Tibial artery (tissue), 4 donors: ENCODE measurements around the gene LELP1.

Experiments used
- DNase-seq, 2 donors: peaks; one replicate each; pipeline ENCODE4 v3.0.0-alpha.2; 2019
- H3K27ac ChIP-seq, 2 donors: fragments of 200-600 bp; sonication (generic) in 1 of 2; 1 replicate in 1 of 2; 2 replicates in 1 of 2; pipeline ENCODE4 v1.5.1; 2018 to 2019; ENCODE audit warnings: mild to moderate bottlenecking in 1 of 2
- H3K27me3 ChIP-seq, 2 donors: fragments of 200-600 bp; sonication (generic) in 1 of 2; one replicate each; pipeline versions ENCODE4 v1.5.1 to v1.6.0; 2016 to 2019
- H3K36me3 ChIP-seq, 3 donors: fragments of 200-600 bp; sonication (generic) in 2 of 3; one replicate each; pipeline ENCODE4 v1.5.1; 2016 to 2019; ENCODE audit warnings: mild to moderate bottlenecking in 2 of 3
- H3K4me1 ChIP-seq, 4 donors: fragments of 200-600 bp; sonication (generic) in 2 of 4; 1 replicate in 3 of 4; 2 replicates in 1 of 4; pipeline ENCODE4 v1.5.1; 2016 to 2019
- H3K4me3 ChIP-seq, 2 donors: fragments of 200-600 bp; sonication (generic) in 1 of 2; 1 replicate in 1 of 2; 2 replicates in 1 of 2; pipeline ENCODE4 v1.5.1; 2018 to 2019; ENCODE audit warnings: mild to moderate bottlenecking in 2 of 2
- H3K9me3 ChIP-seq, 3 donors: fragments of 200-600 bp; sonication (generic) in 1 of 3; one replicate each; pipeline ENCODE4 v1.5.1; 2016 to 2019
- CTCF ChIP-seq, 2 experiments: fragments of 200-600 bp in 1 of 2; fragments of 450-650 bp in 1 of 2; IDR thresholded peaks; one replicate each; pipeline ENCODE4 v1.5.1; 2017 to 2019; ENCODE audit warnings: antibody characterized with exemption in 2 of 2, mild to moderate bottlenecking in 1 of 2, moderate library complexity in 1 of 2
- intact Hi-C: fragments of 100-400 bp; cut with DNase I; formaldehyde crosslinking; loops from one replicate; pipeline ENCODE4 v1.15.0; 2023; ENCODE audit warnings: low total_unique reads

LELP1 gene

GRCh38 chr1:153206631-153207030 is 3.4 kb downstream of the LELP1 start:
- H3K4me3 ChIP-seq: no peak overlapping the region
- H3K36me3 ChIP-seq: no peaks in the 10 kb centered on the region
- DNase-seq: no peak
- no peak for TF ChIP-seq CTCF (IDR thresholded peaks at IDR 0.05)
- H3K4me1 ChIP-seq: no peaks in the 10 kb centered on the region
- intact Hi-C loops: no loop called here
- H3K27ac ChIP-seq: no peak overlapping the region
- no peaks in the 10 kb centered on the region for H3K9me3 ChIP-seq
- H3K27me3 ChIP-seq: peaks cover 0 to 4% of the 10 kb centered on the region in 2 donors

DNA sequence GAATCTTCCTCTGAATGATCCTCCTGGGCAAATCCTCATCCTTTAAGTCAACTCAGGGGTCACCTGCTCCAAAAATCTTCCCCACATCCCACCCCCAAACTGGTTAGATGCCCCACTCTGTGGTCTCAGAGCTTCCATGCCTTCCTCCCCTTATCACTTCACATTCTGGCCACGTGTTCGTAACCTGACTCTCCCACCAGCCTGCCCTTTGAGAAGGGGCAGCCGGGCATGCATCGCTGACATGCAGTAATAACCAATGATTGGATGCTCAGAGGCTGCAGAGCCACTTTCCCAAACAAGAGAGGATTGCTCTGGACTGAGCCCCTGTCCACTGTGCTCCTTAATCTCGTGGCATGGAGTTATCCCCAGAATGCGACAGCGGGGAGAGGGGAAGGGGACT is 7.0 kb downstream of the LELP1 start:
- H3K27me3 ChIP-seq: peaks cover 0 to 3% of the 10 kb centered on the region in 2 donors
- no peaks in the 10 kb centered on the region for H3K4me1 ChIP-seq
- no peak overlapping the region for H3K4me3 ChIP-seq
- intact Hi-C loops: no loop called here
- no peak for TF ChIP-seq CTCF (IDR thresholded peaks at IDR 0.05)
- H3K9me3 ChIP-seq: no peaks in the 10 kb centered on the region
- H3K36me3 ChIP-seq: no peaks in the 10 kb centered on the region
- no peak for DNase-seq
- H3K27ac ChIP-seq: no peak overlapping the region

DNA sequence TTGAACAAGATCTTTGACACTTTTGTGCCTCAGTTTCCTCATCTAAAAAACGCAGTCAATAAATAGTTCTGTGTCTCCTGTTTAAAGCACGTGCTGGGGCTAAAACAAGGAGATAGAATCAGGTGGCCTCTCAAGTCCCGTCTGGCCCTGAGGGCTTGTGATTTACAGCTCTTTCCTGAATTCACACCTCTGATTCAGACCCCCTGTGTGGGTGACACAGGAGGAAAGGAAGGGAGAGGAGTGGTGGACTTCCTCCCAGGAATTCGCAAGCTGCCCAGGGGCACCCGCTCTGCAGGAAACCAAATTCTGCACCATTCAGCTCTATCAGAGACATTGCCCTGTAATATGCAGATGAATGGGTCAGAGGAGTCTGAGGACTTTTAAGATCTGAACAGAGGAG is 9.0 kb downstream of the LELP1 start:
- Histone ChIP-seq H3K4me1 (no peaks in the 10 kb centered on the region), H3K9me3 (no peaks in the 10 kb centered on the region), H3K27ac (no peak overlapping the region), H3K27me3 (peaks cover 0 to 3% of the 10 kb centered on the region in 2 donors), H3K36me3 (no peaks in the 10 kb centered on the region), H3K4me3 (no peak overlapping the region)
- DNase-seq: no peak
- intact Hi-C loops: no loop called here
- TF ChIP-seq CTCF (IDR thresholded peaks at IDR 0.05): no peak

- Histone ChIP-seq H3K27ac (no peak overlapping the region), H3K4me1 (no peaks in the 10 kb centered on the region), H3K27me3 (peaks cover 0 to 3% of the 10 kb centered on the region in 2 donors), H3K36me3 (no peaks in the 10 kb centered on the region), H3K4me3 (no peak overlapping the region), H3K9me3 (no peaks in the 10 kb centered on the region)
- no peak for DNase-seq
- intact Hi-C loops: no loop called here
- TF ChIP-seq CTCF (IDR thresholded peaks at IDR 0.05): no peak
Observed at GRCh38 chr1:153213519-153213918, 10.3 kb downstream of the LELP1 start.

DNA sequence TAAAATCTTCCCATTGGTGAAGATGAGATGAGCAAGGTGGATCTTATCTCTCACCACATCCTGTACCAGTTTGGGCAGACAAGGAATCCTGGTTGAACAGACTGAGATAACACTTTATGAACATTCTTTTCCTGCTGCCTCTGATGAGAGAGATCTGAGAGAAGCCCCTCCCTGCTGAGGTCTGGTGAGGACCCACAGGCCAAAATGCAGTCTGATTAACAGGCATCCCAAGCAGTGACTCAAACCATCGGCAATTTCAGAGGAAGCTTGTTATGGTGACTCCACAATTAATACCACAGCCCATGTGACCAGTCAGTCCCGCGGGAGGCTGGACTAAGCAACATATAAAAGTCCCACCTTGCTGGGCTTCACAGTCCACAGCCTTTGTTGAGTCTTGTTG is 14.0 kb downstream of the LELP1 start, which contains the start of gene PRR9:
Gene PRR9 (plus strand): TSS at position 373 of the 400 bp plus-strand sequence. CDS start 561 bp downstream, outside the sequence.
- Histone ChIP-seq H3K27me3 (peaks cover 0 to 3% of the 10 kb centered on the region in 2 donors), H3K36me3 (no peaks in the 10 kb centered on the region), H3K4me3 (no peak within 1 kb of the TSS), H3K27ac (no peak within 1 kb of the TSS), H3K9me3 (no peaks in the 10 kb centered on the region), H3K4me1 (no peaks in the 10 kb centered on the region)
- TF ChIP-seq CTCF (IDR thresholded peaks at IDR 0.05): no peak
- intact Hi-C loops: loop anchor here (2.0 kb wide), 1 partner anchor 60 kb away; no protein-coding TSS in a partner anchor
- DNase-seq: no peak
